ENCODE measurements around the gene KLF12. TPM values are rescaled to one million over a fixed set of nuclear protein-coding genes. Genes with fewer than 3 reads are reported as not detected.

Gene KLF12
- total RNA-seq, 2 experiments from 2014 or later: 17.1 to 19.6 TPM

- no peaks in the 10 kb centered on the region for H3K27me3 Mint-ChIP-seq
- POLR2A ChIA-PET: no interaction called here
- no peak for ATAC-seq
These were observed 14.1 kb upstream of the KLF12 start for GRCh38 chr13:74148352-74148751.

DNA sequence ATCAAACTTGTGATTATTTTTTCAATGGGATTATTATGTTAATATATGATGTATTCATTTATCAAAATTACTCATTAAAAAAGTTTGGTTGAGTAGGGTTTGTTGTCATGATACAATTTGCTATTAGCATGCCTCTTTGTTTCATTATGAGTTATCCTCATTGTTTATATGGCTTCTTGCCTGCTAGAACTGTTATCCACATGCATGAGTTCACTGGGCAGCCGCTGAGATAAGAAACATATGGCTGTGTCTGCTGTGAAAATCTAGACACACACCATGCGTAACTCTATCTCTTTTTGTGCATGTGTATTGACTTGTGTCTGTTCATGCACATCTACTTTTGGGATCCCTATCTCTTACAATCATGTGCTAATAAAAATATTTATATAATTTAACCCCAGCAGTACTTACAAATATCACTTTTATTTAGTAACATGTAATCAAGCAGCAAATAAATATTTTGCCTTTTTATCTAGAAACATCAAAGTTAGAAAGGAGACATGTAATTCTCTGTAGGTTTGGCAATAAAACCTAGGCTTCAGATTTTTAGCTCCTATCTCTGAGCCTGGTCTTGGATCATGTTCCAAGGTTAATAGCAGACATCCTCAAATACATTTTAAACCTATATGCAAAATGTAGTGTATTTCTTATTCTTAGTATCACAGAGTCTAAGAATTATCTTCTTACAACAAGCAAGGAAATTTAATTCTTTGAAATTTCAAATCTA is 11.2 kb upstream of the KLF12 start:
- no peak for TF ChIP-seq CTCF (IDR thresholded peaks at IDR 0.05)
- CTCF ChIA-PET: no interaction called here
- ATAC-seq: no peak
- intact Hi-C loops (cut with micrococcal nuclease): no loop called here
- no peak for DNase-seq
- Mint-ChIP-seq H3K4me3 (no peak overlapping the region), H3K4me1 (ENCODE audit: low read depth) (no peaks in the 10 kb centered on the region), H3K9me3 (no peaks in the 10 kb centered on the region), H3K36me3 (ENCODE audit: low read depth) (no peaks in the 10 kb centered on the region), H3K27ac (no peak overlapping the region), H3K27me3 (no peaks in the 10 kb centered on the region)
- POLR2A ChIA-PET: no interaction called here

More at GRCh38 chr13:74148352-74148751, 14.1 kb upstream of the KLF12 start:
- CTCF ChIA-PET: interaction anchor here (1.3 to 1.5 kb wide), 2 partner anchors 9 to 138 kb away, joined by 3 to 4 read pairs; no protein-coding TSS in a partner anchor
- intact Hi-C loops (cut with micrococcal nuclease): no loop called here
- no peaks in the 10 kb centered on the region for H3K4me1 Mint-ChIP-seq (ENCODE audit: low read depth)
- H3K27ac Mint-ChIP-seq: no peak overlapping the region
- no peaks in the 10 kb centered on the region for H3K36me3 Mint-ChIP-seq (ENCODE audit: low read depth)
- no peak overlapping the region for H3K4me3 Mint-ChIP-seq
- DNase-seq: no peak
- H3K9me3 Mint-ChIP-seq: no peaks in the 10 kb centered on the region
- no peak for TF ChIP-seq CTCF (IDR thresholded peaks at IDR 0.05)

- POLR2A ChIA-PET: no interaction called here
- ATAC-seq (no peak), DNase-seq (no peak)
- Mint-ChIP-seq H3K4me1 (ENCODE audit: low read depth) (no peaks in the 10 kb centered on the region), H3K27me3 (no peaks in the 10 kb centered on the region), H3K27ac (no peak overlapping the region), H3K36me3 (ENCODE audit: low read depth) (no peaks in the 10 kb centered on the region), H3K4me3 (no peak overlapping the region), H3K9me3 (no peaks in the 10 kb centered on the region)
- CTCF ChIA-PET: no interaction called here
- intact Hi-C loops (cut with micrococcal nuclease): no loop called here
- no peak for TF ChIP-seq CTCF (IDR thresholded peaks at IDR 0.05)
These were observed 10.1 kb upstream of the KLF12 start for GRCh38 chr13:74144269-74144668.

- H3K36me3 Mint-ChIP-seq (ENCODE audit: low read depth): no peaks in the 10 kb centered on the region
- H3K4me3 Mint-ChIP-seq: no peak overlapping the region
- H3K27ac Mint-ChIP-seq: no peak overlapping the region
- DNase-seq (no peak), ATAC-seq (no peak)
- no peaks in the 10 kb centered on the region for H3K9me3 Mint-ChIP-seq
- H3K27me3 Mint-ChIP-seq: no peaks in the 10 kb centered on the region
- H3K4me1 Mint-ChIP-seq (ENCODE audit: low read depth): peaks cover 4% of the 10 kb centered on the region
- ChIA-PET POLR2A (interaction anchor here (0.8 kb wide), 1 partner anchor 141 kb away, joined by 4 read pairs; no protein-coding TSS in a partner anchor), CTCF (interaction anchor here (1.5 kb wide), 1 partner anchor 9 kb away, joined by 6 read pairs; no protein-coding TSS in a partner anchor)
- intact Hi-C loops (cut with micrococcal nuclease): no loop called here
- no peak for TF ChIP-seq CTCF (IDR thresholded peaks at IDR 0.05)
These were observed 8.1 kb upstream of the KLF12 start for GRCh38 chr13:74142257-74142656.

GRCh38 chr13:74138241-74138640 is 4.0 kb upstream of the KLF12 start:
- ATAC-seq (no peak), DNase-seq (no peak)
- intact Hi-C loops (cut with micrococcal nuclease): loop anchor here (10.0 kb wide), 3 partner anchors 193 to 1187 kb away; no protein-coding TSS in a partner anchor
- no peak for TF ChIP-seq CTCF (IDR thresholded peaks at IDR 0.05)
- Mint-ChIP-seq H3K4me1 (ENCODE audit: low read depth) (peaks cover 4% of the 10 kb centered on the region), H3K27me3 (no peaks in the 10 kb centered on the region), H3K9me3 (no peaks in the 10 kb centered on the region), H3K36me3 (ENCODE audit: low read depth) (no peaks in the 10 kb centered on the region), H3K27ac (no peak overlapping the region), H3K4me3 (no peak overlapping the region)
- CTCF ChIA-PET: interaction anchor here (0.7 to 1.1 kb wide), 3 partner anchors 14 to 149 kb away, joined by 3 read pairs; no protein-coding TSS in a partner anchor
- POLR2A ChIA-PET: no interaction called here

All from activated CD8-positive, alpha-beta T cell treated with anti-CD3 and anti-CD28 coated beads for 36 hours (primary cell).